HG03095 (cell line): Measurements from ENCODE around the gene FSTL3.

Experiments
- ATAC-seq: cut with Tn5 transposase; IDR thresholded peaks from one replicate; pipeline ENCODE4 v1.9.1; 2021; ENCODE audit warnings: moderate library complexity; ENCODE audit not compliant: unreplicated experiment

FSTL3 gene

GRCh38 chr19:732148-733069, 56.2 kb downstream of the FSTL3 start:
- ATAC-seq: no peak
